Fibroblast of skin of left quadriceps (primary cell): ENCODE data around the gene EXOC3.
A peak's percentile ranks its signal among the peaks of the same experiment; 100 is the strongest.

Source experiments
- DNase-seq, 2 experiments: peaks; one replicate each; pipeline ENCODE4 v3.0.0-alpha.2; 2013; ENCODE audit warnings: low read depth in 2 of 2

Gene EXOC3

DNA sequence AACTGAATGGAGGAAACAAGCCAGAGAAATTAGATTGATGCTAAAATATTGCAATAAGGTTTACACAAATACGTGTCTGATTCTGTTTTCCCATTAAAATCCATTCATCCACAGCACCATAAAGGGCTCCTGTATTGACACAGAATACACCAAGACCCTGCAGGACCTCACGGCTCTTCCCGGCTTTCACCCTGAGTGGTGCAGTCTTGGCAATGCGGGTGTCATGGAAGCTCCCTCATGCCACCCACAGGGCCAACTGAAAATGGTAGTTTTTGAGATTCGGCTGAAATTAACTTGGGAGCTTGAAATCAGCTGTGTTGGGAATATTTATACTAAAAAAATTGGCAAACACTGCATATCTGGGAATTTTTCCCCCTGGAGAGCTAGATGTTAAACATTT lies 17.3 kb upstream of the EXOC3 start:
- DNase-seq, result no peak

DNA sequence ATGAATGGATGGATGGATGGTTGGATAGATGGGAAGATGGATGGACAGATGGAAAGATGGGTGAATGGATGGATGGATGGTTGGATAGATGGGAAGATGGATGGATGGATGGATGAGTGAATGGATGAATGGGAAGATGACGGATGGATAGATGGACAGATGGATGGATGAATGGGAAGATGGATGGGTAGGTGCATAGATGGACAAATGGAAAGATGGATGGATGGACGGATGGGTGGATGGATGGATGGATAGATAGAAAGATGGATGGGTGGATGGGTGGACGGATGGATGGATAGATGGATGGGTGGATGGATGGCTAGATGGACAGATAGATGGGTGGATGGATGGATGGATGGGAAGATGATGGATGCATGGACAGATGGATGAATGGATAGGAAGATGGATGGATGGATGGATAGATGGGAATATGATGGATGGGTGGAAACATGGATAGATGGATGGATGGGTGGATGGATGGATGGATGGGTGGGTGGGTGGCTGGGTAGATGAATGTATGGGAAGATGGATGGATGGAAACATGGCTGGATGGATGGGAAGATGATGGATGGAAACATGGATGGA lies 16.5 kb upstream of the EXOC3 start:
- no peak for DNase-seq

DNA sequence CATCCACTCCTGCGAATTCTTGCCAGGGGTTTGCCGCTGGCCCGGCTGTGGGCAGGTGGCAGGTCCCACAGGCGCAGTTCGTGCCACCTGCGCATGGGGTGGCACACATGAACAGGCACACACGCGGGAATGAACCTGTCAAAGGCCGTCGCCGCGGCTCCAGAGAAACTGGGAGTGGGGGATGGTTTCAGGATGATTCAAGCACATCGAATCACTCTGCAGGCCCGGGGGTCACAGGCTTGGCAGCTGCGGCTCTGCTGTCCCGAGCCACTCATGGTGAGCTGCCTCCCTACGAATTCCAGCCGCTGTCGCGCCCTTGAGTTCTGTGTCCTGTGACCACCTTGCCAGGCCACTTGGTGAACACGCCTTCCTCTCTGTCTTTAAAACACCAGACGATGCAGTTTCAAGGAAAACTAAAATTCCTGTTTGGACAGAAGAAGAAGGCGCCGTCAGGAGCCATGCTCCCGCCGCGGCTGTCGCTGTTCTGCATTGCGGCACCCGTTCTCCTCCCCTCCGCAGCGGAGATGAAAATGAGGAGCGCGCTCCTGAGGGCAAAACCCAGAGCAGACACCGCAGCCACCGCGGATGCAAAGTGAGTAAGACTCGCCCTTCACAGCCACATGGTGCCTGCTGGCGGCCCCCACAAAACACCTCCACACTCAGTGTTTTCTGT lies 15.4 kb upstream of the EXOC3 start:
- DNase-seq, result no peak

DNA sequence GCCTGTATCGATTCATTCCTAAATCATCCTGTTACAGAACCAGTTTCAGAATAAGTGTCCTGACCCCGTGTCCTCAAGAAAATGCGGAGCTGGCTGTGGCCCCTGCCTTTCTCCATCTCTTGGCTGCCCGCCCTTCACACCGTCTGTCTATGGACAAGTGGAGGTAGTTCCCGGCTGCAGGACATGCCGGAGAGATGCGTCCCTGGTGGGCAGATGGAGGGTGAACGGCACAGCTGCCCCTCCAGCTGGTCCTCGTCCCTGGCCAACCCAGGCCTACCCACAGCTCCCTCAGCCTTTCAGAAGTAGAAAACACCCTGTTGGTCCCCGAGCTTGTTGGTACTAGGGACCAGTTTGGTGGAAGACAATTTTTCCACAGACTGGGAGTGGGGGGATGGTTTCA lies 14.8 kb upstream of the EXOC3 start:
- no peak for DNase-seq

DNA sequence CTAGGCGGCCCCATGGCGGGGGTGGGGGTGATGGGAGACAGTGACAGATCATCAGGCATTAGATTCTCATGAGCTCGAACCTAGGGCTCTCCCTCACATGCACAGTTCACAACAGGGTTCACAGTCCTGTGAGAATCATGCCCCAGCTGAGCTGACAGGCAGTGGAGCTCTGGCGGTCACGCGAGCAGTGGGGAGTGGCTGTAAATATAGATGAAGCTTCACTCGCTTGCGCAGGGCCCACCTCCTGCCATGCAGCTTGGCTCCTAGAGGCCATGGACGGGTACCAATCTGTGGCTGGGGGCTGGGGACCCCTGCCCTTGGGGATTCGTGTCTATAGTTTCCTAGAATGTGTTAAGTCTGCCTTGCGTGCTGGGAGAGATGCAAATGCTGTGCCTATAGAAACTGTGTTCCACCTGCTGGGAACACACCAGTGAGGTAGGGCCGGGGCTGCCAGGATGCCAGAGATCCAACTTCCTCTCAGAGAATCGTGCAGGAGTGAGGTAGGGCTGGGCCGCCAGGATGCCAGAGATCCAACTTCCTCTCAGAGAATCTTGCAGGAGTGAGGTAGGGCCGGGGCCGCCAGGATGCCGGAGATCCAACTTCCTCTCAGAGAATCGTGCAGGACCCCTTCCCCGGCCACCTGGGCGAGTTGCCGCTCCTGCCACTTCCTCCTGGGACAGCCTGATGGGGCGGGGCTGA lies 14.1 kb upstream of the EXOC3 start:
- DNase-seq, result no peak

DNA sequence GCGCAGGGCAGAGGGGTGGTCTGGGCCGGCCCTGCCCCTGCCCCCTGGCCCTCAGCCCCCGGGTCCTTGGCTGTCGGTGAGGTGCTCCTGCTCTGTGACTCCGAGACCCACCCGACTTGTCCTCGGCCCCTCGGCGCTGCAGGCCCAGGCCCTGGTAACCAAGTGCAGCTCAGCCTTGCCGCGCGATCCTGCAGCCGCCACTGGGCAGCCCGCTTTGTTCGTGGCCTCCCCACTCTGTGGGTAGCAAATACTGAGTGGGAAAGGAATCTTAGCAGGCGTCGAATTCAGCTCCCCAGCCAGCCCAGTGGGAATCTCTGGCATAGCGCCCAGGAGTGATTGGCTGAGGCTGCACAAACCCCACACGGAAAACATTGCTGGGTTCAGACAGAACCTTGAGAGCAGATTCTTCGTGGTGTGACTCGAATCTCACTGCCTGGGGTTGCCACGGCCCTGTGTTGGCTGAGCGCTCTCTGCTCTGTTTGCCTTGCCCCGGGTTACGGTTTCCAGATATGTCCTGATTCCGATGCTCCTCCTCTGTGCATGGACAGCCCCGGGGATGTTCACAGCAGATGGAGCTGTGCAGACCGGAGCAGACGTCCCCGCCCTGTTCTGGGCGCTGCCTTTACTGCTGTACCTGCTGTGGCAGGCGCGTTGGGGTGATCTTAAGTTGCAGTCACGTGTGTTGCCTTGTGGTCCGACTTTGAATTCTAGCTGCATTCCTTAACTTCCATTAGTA lies 13.4 kb upstream of the EXOC3 start:
- peak; percentile 27 to 39 for DNase-seq

DNA sequence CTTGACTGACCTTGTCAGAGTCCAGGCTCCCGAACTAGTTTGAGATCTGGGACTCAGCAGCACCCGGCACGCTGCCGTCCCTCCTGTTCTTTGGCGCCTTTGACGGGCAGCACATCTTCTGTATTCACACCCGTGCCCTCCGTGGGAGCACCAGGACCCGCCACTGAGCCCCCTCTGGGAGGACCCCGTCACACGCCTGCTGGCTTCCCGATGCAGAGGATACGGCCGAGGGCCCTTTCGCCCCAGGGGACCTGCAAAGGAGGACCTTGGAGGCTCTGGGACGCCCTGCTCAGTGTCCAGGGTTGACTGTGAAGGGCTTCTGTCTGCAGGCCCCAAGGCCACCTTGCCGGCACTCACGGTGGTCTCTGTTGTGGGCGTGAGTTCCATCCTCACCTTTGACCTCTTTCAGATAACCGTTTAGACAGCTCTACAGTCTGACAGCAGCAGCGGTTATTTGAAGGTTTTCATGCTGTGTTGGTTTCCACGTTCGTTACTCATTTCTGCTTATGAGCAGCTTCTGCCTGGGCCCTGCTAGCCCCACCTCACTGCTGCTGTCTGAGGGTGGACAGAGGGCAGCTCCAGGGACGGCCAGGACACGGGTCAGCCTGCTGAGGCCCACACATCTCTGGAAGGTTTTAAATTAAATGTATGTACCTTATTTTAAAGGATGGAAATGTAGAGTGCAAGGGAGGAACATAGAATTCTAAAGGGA lies 12.6 kb upstream of the EXOC3 start:
- no peak for DNase-seq

DNA sequence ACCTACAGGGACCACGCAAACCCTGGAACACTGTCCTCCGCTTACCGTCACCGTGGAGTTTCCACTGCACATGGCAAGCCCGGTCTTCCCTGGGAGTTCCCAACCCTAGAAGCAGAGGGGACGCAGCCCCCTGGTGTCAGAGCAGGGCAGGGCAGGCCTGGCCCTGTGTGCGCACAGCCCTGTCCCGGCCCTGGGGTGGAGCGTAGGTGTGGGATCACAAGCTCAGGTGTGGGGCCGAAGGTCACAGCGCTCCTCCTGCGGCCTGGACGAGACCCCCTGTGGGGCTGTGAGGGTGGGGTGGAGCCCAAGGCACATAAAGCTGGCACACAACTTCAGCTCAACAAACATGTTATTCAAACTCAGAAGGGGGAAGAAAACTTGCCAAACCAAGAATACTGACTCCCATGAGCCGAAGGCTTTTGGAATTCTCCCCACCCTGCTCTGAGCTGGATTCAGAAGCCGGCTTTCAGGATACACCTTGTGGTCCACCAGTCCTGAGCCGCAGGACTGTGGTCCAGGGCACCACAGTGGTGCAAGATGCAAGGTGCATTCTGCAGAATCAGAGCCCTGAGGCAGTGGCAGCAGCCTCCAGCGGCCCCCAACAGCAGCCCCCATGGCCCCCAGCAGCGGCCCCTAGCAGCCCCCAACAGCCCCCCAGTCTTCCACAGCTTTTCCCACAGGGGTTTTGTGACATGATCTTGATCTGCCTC lies 11.8 kb upstream of the EXOC3 start:
- peak in 1 of 2 experiments; percentile 16 for DNase-seq

DNA sequence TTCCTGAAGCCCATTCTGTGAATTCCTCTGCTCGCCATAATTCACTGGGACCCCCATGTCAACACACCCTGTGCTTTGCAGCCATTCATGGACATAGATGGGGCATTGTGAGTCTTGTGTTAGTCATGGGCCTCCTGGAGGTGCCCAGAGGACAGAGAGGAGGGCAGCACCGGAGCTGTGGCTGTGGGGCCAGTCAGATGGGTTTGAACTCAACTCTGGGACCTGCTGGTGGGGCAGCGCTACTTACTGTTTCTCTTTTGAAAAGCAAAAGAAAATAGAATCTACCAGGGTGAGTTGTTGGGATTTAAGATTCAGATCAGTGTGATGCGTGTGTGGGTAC lies 11.3 kb upstream of the EXOC3 start:
- no peak for DNase-seq

DNA sequence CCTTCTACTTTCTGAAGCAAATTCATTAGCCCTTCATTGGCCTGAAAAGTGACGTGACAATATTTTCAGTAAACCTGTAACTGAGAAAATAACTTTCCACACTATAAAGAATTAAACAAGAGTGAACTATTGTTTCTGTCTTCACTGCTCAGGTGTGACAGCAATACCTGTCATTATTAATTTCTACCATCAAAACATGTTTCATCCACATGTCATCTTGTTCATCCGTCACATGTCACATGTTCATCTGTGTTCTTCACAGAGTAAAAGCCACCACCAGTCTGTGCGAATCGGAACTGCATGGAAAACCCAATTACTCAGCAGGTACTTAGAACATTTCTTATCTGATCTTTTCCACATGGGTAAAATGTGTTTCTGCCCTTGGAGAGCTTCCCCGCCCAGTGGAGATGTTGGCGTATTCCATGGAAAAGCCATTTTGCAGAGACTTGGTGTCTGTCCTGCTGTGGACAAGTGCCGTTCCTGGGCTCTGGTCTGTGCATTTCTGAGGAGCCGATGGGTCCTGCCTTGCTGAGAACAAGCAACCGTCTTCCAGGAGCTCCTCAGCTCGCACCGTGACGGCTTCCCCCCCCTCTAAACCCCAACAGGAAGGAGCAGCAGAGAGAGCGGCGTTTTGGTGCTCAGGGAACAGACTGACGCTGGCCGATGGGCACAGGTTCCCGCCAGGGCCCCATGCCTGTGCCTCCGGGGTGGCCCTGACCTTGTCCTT lies 10.6 kb upstream of the EXOC3 start:
- no peak for DNase-seq

DNA sequence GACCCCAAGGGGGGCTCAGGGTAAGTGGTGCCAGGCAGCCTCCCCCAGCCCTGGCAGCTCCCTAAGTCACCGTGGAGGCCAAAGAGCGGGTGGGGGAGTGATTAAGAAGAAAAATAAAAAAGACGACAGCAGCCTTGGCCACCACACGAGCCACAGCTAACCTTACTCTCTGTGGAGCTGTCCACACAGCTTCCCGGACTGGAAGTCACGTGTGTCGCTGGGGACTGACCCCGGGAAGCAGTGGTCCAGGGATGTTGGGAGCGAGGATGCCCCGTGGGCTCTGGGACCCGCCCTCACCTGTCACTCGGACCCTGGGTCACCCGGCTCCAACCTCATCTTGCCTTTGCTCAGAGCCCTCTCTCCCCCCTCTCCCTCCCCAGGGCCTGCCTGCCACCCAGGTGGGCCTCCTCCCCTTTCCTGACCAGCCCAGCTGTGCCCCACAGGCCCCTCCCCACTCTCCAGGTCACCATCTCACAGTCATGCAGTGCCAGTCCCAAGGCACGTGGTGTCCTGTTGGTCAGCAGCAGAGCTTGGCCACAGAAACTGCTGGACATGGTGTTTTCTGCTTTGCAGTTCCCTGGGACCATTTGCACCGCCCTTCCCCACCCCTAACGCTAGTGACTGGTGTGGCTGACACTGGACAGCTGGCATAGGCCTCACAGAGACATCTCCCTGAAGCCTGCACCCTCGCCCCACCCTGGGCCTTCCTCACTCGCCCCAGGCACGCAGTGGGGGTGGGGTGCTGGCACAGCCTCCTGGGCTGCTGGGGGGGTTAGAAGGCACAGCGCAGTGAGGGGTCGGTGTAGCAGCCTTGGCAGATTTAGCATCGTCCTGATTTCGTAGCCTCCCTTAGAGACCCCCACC lies 9.8 kb upstream of the EXOC3 start:
- no peak for DNase-seq

DNA sequence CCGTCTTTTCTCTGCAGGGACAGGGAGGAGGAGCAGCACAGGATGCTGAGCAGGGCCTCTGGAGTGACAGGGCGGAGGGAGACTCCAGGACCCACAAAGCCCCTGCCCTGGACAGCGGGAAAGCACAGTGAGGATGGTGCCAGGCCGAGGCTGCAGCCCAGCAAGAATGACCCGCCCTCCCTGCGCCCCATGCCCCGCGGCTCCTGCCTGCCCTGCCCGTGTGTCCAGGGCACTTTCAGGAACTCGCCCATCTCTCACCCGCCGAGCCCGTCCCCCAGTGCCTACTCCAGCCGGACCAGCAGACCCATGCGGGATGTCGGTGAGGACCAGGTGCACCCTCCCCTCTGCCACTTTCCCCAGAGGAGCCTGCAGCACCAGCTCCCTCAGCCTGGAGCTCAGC lies 9.1 kb upstream of the EXOC3 start:
- DNase-seq, result no peak

DNA sequence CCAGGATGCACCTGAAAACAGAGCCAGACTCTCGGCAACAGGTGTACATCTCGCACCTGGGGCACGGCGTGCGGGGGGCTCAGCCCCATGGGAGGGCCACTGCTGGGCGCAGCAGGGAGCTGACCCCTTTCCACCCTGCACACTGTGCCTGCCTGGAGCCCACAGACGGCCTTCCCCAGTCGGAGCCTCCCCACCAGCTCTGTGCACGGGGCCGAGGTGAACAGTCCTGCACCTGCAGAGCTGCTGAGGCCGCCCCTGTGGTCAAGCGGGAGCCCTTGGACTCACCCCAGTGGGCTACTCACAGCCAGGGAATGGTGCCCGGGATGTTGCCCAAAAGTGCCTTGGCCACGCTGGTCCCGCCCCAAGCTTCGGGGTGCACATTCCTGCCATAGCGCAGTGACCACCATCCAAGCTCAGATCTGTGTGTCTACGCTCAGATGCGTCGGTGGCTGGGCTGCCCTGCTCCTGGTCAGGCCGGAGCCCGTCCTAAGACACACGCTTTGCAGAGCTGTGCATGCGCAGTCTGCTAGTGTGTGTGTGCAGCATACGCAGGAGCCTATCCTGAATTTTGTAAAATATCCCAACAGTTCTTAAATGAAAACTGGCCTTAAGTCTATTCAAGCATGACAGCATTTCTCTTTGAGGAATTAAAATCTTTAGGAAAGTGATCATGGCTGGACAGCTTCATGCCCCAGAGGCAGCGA lies 8.4 kb upstream of the EXOC3 start:
- DNase-seq, result no peak

DNA sequence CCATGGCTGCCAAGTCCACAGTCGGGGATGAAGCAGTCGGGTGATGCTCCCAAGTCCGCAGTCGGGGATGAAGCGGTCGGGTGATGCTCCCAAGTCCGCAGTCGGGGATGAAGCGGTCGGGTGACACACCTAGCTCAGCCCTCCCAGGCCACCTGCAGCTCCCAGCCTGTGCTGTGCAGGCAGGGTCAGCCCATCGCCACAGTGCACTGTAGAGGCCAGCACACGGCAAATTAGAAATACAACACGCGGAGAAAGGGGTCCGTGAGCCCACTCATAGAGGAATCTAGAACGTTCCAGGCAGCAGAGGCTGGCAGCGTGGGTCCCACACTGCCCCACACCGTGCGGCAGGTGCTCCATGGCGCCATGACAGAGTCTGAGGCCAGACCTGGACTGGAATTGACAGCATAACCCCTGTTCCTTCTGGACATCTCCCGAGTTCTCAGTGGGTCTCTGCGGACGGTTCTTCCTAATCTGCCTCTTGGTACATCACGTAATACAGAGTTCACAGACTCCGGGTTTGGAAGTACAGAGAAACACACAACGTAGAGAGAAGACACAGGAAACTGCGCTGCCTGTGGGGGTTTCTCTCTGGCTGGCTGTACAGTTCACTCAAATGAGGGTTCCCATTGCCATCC lies 7.7 kb upstream of the EXOC3 start:
- no peak for DNase-seq

DNA sequence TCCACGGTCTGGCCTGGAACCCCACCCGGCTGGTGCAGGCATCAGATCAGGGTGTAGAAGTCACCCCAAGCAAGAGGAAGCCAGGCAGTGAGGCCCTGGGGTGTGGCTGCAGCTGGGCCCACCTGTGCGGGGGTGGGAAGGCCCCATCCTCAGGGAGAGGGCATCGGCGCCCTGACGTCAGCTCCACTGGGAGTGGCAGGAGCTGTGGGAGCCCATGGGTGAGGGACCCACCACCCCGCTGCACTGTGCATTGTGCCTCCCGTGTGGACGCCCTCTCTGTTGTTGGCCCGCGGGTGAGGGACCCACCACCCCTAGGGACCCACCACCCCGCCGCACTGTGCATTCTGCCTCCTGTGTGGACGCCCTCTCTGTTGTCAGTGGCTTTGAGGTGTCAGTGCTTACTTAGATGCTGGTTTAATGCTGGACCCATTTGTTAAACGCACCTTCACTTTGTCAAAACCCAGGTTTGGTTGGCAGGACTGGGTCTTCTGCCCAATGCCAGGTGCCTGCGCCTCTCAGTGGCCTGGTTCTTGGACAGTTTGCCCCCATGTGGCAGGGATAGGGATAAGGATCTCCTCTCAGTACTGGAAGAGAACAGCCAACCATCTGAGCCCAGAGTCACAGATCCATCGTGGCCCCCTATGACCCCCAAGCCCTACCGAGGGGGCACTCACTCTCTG lies 6.9 kb upstream of the EXOC3 start:
- DNase-seq, result no peak

DNA sequence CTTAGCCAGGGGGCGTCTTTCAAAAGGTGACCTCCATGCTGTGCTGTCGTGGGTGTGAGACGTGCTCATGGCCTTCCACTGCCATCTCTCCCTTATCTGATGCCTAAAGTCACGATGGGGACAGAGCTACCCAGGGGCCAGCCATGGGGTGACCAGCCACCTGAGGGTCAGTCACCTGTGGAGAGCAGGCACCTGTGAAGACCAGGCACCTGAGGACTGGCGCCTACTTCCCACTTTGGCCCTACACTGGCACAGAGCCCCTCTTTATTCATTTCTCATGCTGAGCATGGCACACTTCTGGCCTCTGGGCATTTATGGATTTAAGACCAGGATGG lies 6.4 kb upstream of the EXOC3 start:
- no peak for DNase-seq

DNA sequence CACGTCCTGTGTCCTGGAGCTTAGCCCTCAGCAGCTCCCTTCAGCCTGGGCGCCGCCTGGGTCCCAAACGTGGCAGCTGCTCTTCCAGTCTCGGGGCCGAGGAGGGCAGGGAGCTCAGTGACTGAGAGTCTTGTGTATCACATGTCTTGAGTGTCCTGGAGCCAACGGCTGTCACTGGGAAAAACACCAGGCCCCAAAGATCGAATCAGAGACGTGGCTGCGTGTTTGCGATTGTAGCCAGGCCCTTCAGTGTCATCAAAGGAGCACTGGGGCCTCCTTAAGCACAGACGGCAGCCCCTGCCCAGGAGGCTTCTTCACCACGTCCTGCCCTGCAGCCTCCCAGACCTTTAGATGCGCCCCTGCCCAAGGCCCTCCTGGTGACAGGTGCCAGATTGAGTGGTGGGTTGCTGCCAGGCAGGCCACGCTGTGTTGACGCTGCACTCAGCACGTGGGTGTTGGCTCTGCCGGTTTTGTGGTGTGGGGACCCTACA lies 5.7 kb upstream of the EXOC3 start:
- DNase-seq, result no peak

DNA sequence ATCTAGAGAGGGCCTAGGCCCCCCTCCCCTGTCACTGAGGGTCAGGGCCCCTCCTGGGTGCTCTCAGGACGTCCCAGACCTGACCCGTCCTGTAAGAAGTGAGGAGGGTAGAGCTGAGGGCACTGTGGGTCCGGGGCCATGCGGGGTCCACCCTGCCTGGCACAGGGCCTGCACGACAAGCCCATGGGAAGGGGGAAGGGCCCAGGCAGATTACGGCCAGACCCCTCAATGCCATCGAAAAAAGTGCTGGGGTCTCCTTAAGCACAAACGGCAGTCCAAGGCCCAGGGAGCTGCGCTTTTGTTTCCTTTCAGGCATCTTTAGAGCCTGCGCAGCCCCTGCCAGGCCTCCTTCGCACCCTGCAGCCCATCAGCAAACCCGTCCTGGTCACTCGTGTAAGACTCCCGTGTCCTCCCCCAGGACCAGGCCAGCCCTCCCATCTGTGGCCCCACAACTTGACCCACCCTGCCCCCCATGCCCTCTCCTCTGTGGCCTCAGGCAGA lies 4.4 kb upstream of the EXOC3 start:
- DNase-seq, result no peak
